ENCODE measurements around the gene PNLIPRP2. TPM values are rescaled to one million over a fixed set of nuclear protein-coding genes. Genes with fewer than 3 reads are reported as not detected.
A peak's percentile ranks its signal among the peaks of the same experiment; 100 is the strongest.

PNLIPRP2 gene
- total RNA-seq, 1 donor from 2014 or later, result not detected

GRCh38 chr10:116668018-116668417 is 47.3 kb downstream of the PNLIPRP2 start:
- no peaks in the 10 kb centered on the region for H3K27me3 ChIP-seq (ENCODE audit: control insufficient read depth, insufficient read depth, low read length)
- H3K4me3 ChIP-seq (ENCODE audit: low read depth, low read length), result no peak overlapping the region
- DNase-seq (ENCODE audit: low read depth), result no peak
- TF ChIP-seq, protein P1, sequence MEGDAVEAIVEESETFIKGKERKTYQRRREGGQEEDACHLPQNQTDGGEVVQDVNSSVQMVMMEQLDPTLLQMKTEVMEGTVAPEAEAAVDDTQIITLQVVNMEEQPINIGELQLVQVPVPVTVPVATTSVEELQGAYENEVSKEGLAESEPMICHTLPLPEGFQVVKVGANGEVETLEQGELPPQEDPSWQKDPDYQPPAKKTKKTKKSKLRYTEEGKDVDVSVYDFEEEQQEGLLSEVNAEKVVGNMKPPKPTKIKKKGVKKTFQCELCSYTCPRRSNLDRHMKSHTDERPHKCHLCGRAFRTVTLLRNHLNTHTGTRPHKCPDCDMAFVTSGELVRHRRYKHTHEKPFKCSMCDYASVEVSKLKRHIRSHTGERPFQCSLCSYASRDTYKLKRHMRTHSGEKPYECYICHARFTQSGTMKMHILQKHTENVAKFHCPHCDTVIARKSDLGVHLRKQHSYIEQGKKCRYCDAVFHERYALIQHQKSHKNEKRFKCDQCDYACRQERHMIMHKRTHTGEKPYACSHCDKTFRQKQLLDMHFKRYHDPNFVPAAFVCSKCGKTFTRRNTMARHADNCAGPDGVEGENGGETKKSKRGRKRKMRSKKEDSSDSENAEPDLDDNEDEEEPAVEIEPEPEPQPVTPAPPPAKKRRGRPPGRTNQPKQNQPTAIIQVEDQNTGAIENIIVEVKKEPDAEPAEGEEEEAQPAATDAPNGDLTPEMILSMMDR (IDR thresholded peaks at IDR 0.05; ENCODE audit: insufficient read depth, low read length, poor library complexity, severe bottlenecking), result no peak
- no peaks in the 10 kb centered on the region for H3K36me3 ChIP-seq (ENCODE audit: control insufficient read depth, insufficient read depth, low read length)

GRCh38 chr10:116668446-116668845 is 47.7 kb downstream of the PNLIPRP2 start:
- TF ChIP-seq, protein P1 (IDR thresholded peaks at IDR 0.05; ENCODE audit: insufficient read depth, low read length, poor library complexity, severe bottlenecking), result no peak
- Histone ChIP-seq H3K4me3 (ENCODE audit: low read depth, low read length) (no peak overlapping the region), H3K36me3 (ENCODE audit: control insufficient read depth, insufficient read depth, low read length) (no peaks in the 10 kb centered on the region), H3K27me3 (ENCODE audit: control insufficient read depth, insufficient read depth, low read length) (no peaks in the 10 kb centered on the region)
- no peak for DNase-seq (ENCODE audit: low read depth)

- DNase-seq (ENCODE audit: low read depth), result no peak
- no peaks in the 10 kb centered on the region for H3K36me3 ChIP-seq (ENCODE audit: control insufficient read depth, insufficient read depth, low read length)
- TF ChIP-seq, protein P1 (IDR thresholded peaks at IDR 0.05; ENCODE audit: insufficient read depth, low read length, poor library complexity, severe bottlenecking), result no peak
- H3K4me3 ChIP-seq (ENCODE audit: low read depth, low read length), result no peak overlapping the region
- H3K27me3 ChIP-seq (ENCODE audit: control insufficient read depth, insufficient read depth, low read length), result no peaks in the 10 kb centered on the region
These were observed 48.3 kb downstream of the PNLIPRP2 start for GRCh38 chr10:116669080-116669479.

DNA sequence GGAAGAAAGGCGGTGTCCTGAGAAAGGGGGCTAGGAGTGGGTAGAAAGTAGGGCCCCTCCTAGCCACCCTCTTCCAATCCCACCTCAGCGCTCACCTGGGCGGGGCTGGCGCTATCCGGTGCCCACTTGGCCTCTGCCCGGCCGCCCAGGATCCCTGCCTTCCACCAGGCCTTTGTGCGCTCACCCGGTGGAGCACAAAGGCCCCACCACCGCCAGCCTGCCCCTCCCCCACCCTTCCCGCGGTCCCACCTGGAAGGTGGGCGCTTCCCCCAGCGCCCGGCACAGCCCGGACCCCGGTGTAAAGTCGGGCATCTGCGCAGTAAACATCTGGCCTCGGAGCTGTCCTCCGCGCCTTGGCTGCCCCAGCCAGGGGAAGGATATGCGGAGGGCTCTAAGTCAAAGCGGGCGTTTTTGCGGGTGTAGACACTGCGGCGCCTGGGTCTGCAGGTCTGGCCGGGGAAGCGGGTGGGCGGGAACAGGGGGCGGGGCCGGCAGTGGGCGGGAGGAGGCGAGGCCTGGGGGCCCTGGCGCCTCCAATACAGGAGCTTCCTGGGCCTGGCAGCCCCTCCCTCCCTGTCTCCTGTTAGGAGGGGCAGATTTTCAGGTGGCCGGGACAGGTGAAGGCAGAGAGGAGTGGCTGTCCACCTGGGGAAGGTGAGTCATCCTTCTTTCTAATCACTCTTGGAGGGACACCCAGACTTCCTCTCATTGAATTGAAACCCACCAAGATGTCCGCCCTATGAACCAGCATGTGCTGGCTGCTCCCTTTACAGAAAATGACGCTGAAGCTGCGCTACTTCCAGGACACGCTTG is 49.3 kb downstream of the PNLIPRP2 start:
- Histone ChIP-seq H3K36me3 (ENCODE audit: control insufficient read depth, insufficient read depth, low read length) (no peaks in the 10 kb centered on the region), H3K27me3 (ENCODE audit: control insufficient read depth, insufficient read depth, low read length) (no peaks in the 10 kb centered on the region), H3K4me3 (ENCODE audit: low read depth, low read length) (peak overlapping the region; percentile 26)
- TF ChIP-seq, protein P1 (IDR thresholded peaks at IDR 0.05; ENCODE audit: insufficient read depth, low read length, poor library complexity, severe bottlenecking), result no peak
- no peak for DNase-seq (ENCODE audit: low read depth)

- H3K36me3 ChIP-seq (ENCODE audit: control insufficient read depth, insufficient read depth, low read length), result no peaks in the 10 kb centered on the region
- TF ChIP-seq, protein P1 (IDR thresholded peaks at IDR 0.05; ENCODE audit: insufficient read depth, low read length, poor library complexity, severe bottlenecking), result no peak
- DNase-seq (ENCODE audit: low read depth), result no peak
- no peak overlapping the region for H3K4me3 ChIP-seq (ENCODE audit: low read depth, low read length)
- H3K27me3 ChIP-seq (ENCODE audit: control insufficient read depth, insufficient read depth, low read length), result no peaks in the 10 kb centered on the region
These were observed 50.0 kb downstream of the PNLIPRP2 start for GRCh38 chr10:116670706-116671105.

Measured in kidney epithelial cell (primary cell).